H54 (cell line): ENCODE results near the gene NACC2.
A peak's percentile ranks its signal among the peaks of the same experiment; 100 is the strongest.

ENCODE experiments used
- DNase-seq: peaks from one replicate; pipeline ENCODE4 v3.0.0; 2011; ENCODE audit warnings: low spot score, mixed read lengths; ENCODE audit not compliant: insufficient read length
- FAIRE-seq: peaks from 3 replicates; lab custom pipeline; 2011; peaks lifted over from hg19 to GRCh38; lab: Jason Lieb, UNC
- POLR2A ChIP-seq: IDR thresholded peaks from 2 replicates; pipeline ENCODE4 v1.6.1; 2011; ENCODE audit warnings: low read depth, mild to moderate bottlenecking, low read length

The NACC2 gene

GRCh38 chr9:136088939-136089696 lies 6.0 kb downstream of the NACC2 start:
- DNase-seq (no peak), FAIRE-seq (no peak)
- no peak for TF ChIP-seq POLR2A

GRCh38 chr9:136088481-136088938 lies 6.6 kb downstream of the NACC2 start:
- no peak for TF ChIP-seq POLR2A
- FAIRE-seq, result no peak
- no peak for DNase-seq

GRCh38 chr9:136087741-136088480 lies 7.2 kb downstream of the NACC2 start:
- no peak for TF ChIP-seq POLR2A
- FAIRE-seq, result no peak

GRCh38 chr9:136086951-136087740 lies 7.9 kb downstream of the NACC2 start:
- TF ChIP-seq POLR2A, result no peak
- FAIRE-seq (no peak), DNase-seq (no peak)

More at GRCh38 chr9:136087741-136088480, 7.2 kb downstream of the NACC2 start:
- no peak for DNase-seq

GRCh38 chr9:136086213-136086881 lies 8.7 kb downstream of the NACC2 start:
- DNase-seq (peak; percentile 11), FAIRE-seq (no peak)
- no peak for TF ChIP-seq POLR2A

GRCh38 chr9:136085815-136086212 lies 9.3 kb downstream of the NACC2 start:
- DNase-seq (no peak), FAIRE-seq (no peak)
- no peak for TF ChIP-seq POLR2A

- FAIRE-seq, result no peak
- no peak for DNase-seq
- TF ChIP-seq POLR2A, result no peak
Observed at GRCh38 chr9:136084063-136084944, 10.8 kb downstream of the NACC2 start.

- FAIRE-seq, result no peak
- no peak for DNase-seq
- TF ChIP-seq POLR2A, result no peak
Observed at GRCh38 chr9:136083558-136084062, 11.5 kb downstream of the NACC2 start.

GRCh38 chr9:136082496-136083361 lies 12.4 kb downstream of the NACC2 start:
- no peak for DNase-seq
- no peak for TF ChIP-seq POLR2A
- FAIRE-seq, result no peak

- DNase-seq (no peak), FAIRE-seq (no peak)
- TF ChIP-seq POLR2A, result no peak
Observed at GRCh38 chr9:136081826-136082495, 13.1 kb downstream of the NACC2 start.
